GM03348 (cell line): ENCODE results near the gene NADK.
"Not testable (repeated sequence)": the region's sequence is repeated elsewhere in the genome, so short reads cannot be mapped to it uniquely, and the experiment has no call there.

Source experiments
- DNase-seq: peaks from one replicate; pipeline ENCODE4 v3.0.0; 2012; ENCODE audit warnings: low spot score

Gene NADK

DNA sequence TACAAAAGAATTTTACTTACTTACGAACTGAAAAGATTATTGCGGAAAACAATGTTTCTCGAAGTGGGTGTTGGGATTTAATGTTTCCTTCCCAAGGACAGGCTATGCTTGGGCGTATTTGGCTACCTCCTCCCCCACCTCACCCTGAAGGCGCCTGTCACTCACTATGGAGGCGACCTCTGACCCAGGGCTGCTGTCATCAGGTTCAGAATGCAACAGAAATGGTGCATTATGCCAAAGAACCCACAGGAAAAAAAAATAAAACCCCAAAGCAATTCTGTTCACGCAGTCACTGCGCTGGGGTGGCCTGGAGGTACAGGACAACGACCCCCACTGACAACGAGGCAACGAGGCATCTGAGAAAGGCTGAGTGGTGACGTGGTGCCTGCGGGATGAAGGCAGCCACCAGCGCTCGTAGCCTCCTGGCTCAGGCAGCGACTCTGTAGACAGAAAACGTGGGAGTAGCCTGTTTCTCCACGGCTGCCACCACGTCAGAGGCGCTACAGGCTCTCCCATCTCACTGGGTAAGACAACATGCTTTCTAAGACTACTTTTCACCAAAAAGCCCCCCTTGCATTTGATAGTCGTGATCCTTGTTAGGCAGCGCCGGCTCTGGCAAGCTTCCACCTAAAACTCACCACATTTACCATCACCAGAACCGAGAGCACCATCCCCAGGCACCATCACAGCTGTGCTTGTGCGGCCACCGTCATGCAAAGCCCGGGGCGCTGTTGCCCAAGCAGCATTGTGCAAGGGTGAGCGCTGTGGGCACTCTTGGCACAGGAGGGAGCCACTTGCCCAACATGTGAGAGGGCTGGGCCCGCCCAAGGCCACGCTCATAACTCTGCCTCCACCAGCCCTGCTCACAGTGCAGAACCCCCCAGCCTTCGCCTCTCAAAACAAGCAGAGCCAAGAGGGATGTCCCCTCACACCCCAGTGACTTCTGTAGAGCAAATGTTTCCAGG lies 14.3 kb downstream of the NADK start:
- DNase-seq, result no peak

DNA sequence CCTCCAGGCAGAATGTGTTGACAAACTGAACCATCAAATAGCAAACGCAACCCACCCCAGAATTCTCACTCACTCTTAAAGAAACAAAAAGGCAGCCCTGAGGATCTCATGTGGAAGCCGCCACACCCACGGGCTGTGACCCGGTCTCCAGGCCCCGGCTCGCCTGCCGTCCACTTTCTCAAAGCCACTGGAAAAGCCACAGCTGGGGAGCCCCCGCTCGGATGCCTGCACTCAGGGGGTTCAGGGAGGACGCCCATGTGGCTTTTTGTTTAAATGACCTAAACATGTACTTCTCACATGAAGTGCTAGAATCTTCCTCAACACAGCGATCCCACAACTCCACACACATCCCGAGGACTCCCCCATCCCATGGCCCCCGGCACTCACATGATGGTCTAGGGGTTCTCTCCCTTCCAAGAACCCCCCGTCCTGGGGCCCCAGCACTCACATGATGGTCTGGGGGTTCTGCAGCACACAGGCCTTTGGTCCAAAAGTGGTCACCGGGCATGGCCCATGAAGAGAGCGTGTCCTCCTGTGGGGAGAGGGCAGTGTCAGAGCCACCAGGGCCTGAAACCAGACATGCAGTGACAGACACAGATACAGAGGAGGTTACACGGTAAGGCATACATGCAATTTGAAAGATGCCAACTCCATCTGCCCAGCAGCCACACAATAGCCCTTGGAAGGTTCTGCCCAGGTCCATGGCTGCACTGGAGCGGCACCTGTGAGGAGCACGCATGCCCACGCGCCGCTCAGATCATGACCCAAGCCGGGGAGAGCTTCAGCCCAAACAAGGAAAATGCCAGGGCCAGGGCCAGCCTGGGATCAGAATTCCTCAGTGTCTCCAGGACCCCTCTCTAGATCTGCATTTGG lies 16.5 kb downstream of the NADK start:
- DNase-seq, result no peak

DNA sequence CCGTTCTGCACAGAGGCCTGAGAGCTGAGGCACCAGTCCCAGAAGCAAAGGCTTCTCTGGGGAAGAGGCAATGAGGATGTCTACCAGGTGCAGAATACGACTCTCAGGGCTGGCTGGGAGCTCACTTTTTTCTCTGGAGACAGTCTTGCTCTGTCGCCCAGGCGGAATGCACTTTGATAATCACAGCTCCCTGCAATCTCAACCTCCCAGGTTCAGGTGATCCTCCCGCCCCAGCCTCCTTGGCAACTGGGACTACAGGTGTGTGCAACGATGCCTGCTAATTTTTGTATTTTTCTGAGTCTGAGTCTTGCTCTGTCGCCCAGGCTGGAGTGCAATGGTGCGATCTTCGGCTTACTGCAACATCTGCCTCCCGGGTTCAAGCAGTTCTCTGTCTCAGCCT lies 17.6 kb downstream of the NADK start:
- no peak for DNase-seq

DNA sequence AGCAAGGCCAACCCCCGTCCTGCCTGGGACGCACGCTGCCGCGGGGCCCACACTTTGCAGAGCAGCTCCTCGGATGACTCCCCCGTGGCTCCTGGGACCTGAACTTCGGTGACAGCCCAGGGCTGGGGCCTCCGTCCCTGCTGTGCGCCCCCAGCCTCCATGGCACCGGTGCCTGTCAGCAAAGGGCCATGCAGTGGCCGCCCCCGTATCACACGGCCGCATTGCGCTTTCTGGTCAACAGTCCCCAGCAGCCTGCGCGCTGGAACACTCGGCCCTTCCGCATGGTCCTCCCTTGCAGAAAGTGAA lies 18.0 kb downstream of the NADK start:
- DNase-seq, result no peak

DNA sequence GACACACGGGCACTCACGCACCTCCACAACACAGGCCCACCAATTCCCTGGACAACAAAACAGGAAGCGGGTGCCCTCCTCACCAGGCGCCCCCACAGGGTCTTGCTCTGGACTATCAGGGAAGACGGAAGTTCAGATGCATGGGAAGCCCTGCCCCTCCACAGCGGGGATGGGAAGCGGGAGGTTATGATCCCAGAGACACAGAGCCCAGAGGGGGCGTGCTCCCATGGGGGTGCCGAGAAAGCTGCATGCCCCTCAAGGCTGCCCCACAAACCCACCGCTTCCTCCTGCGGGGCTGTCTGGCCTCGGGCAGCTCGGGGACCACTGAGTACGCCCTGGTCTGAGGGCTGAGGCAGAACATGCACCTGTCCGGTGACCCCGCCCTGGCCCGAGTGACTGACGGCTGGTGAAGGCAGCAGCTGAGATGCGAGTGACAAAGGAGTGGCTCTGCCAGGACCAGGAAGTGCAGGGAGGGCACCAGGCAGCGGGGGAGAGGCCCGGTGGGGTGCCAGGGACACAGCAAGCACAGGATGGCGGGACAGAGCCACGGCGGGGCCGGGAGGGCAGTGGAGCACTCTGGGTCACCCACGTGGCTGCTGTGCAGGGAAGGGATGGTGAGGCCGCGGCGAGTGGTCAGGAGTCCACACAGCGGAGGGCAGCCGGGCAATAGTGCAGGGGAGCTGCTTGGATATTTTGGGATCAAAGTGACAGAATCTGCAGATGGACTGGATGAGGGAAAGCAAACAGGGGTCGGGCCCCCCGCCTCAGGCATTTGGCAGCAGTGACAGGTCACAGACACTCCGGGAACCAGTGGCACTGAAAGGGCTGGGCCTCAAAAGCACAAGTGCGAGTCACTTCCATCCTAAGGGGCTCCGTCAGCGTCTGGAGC lies 18.6 kb downstream of the NADK start:
- DNase-seq, result no peak

DNA sequence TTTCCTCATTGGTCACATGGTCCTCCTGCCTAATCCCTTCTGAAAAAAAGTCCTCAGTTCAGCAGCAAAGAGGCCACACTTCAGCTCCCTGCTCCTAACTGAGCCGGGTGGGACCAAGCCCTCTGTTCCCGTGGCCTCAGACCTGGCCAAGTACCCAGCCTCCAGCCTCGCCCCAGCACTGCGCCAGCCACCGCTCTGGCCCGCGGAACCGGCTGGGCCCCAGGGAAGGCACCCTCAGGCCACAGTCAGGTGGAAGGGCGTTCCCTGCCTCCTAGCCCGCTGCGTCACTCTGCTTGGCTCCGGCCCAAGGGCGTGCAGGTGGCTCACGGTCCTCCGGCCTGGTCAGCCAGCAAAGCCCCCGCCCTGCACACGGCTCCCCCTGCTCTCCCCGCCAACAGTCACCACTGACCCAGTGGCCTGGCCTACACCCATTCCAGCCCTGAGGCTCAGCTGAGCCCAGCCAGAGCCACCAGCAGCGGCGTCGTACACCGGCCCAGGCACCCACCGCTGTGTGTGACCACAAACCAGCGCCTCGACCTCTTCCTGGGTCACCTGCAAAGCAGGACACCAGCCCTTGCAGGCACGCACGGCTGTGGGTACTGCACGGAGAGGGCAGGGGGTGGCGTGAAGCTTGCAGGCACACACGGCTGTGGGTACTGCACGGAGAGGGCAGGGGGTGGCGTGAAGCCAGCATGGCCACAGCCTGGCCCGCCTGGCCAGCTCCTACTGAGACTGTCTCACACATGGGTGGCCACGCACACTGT lies 19.4 kb downstream of the NADK start:
- no peak for DNase-seq

DNA sequence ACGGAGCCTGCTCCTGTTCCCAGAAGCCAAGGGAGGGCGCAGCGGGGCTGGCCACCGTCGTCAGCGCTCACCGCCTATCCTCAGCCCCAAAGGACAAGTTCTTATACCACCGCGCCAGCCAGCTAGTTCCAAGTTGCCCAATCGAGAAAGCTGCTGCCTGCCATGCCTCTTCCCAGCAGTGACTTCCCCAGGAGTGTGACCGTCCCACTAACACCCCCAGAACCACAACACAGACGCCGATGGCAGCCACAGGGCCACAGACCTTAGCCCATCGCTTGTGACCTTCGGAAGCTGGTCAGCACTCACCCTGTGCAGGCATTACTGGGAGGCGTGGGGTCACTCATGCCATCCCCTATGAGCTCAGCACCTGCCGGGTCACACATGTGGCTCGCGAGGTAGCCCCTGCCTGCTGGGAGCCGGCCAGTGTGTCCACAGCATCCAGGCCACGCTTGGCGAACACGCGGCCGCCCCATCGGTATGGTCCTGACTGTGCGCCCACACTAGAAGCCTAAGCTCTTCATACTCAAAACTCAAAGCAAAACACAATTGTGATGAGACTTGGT lies 20.1 kb downstream of the NADK start:
- DNase-seq, result no peak

DNA sequence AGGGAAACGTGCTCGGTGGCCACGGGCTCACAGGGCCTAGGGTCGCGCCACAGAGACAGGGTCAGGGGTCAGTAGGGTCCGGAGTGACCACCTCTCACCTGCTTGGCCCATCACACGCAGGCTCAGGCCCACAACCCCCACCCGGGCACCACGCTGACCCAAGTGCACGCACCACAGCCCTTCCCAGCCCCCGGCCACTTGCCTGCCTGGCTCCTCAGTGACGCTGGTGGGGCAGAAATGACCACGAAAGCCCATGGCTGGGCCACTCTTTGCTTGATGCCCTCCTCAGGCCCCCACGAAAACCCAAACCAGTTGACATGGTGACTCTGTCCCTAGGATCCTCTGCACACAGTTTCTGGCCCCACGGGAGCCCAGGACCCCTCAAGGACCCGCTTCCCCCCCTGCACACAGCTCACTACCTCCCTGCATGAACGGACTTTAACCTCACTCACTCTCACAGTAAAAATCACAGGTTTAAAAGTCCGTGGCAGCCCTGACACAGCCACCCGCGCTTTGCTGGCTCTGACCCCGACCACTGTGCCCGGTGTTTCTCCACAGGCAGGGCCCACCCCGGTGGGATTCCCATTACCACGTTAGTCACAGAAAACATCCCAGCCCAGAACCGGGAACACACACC lies 20.7 kb downstream of the NADK start:
- DNase-seq, result no peak

DNA sequence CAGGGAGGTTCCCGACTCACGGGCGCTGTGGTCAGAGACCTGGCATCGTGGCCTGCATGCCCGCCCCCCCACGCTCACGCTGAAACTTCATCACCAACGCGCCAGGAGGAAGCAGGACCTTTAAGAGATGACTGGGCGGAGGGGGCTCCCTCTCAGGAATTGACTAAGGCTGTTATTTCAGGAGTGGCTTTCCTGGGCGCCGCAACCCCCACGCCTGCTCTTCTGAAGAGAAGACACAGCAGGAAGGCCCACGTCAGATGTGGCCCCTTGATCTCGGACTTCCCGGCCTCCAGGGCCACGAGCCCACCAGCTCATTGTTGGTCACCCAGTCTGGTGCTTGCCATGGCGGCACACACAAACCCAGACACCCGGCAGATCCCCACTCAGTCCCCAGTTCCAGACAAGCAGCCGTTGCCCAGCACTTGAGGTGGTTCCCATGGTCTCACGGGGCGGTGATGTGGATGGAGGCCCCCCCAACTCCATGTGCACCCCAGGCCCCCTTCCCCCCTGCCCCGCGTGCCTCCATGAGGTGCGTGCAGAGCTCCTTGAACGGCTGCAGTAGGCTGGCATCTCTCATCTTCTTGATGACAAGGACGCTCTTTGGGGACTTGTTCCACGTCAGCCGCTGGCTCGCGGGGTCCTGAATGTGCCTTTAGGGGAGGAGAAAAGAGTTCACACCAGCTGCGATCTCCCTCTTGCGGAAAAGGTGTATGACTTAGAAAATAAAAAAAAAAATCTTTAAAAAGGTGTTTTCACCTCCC lies 21.4 kb downstream of the NADK start:
- no peak for DNase-seq

DNA sequence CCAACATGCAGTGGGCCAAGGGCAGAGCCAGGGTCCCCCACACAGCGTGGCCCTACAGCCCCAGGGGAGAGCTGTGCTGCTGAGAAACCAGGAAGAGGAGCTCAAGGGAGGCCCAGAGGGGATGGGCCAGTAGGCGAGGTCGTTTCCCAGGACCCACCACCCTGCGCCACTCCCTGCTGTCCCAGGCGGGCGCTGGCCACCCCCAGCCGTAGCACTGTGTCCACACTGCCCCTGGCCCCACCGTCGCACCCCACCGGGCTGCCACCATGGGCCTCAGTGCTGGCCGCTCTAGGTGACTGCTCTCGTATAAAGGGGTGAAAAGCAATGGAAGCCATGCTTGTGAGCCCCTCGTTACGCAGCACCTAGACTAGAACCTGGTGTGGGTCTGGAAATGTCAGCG lies 22.4 kb downstream of the NADK start:
- DNase-seq, result no peak

DNA sequence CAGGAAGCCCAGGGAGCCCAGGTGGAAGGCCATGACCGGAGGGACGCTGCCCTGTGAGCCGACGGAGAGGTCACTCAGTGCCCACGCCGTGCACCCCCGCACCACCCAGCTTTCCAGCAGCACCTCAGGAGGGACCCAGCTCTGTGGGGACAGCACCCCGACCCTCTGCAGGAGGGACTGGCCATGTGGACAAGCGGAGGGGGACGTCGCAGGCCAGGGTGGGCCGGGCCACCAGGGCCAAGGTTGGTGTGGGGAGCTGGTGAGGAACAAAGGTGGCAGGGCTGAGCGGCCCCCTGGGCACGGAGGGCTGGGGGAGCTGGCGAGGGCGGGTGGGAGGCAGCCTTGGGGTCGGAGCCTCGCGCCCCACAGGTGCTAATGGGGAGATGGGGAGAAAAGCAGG lies 22.8 kb downstream of the NADK start:
- no peak for DNase-seq

DNA sequence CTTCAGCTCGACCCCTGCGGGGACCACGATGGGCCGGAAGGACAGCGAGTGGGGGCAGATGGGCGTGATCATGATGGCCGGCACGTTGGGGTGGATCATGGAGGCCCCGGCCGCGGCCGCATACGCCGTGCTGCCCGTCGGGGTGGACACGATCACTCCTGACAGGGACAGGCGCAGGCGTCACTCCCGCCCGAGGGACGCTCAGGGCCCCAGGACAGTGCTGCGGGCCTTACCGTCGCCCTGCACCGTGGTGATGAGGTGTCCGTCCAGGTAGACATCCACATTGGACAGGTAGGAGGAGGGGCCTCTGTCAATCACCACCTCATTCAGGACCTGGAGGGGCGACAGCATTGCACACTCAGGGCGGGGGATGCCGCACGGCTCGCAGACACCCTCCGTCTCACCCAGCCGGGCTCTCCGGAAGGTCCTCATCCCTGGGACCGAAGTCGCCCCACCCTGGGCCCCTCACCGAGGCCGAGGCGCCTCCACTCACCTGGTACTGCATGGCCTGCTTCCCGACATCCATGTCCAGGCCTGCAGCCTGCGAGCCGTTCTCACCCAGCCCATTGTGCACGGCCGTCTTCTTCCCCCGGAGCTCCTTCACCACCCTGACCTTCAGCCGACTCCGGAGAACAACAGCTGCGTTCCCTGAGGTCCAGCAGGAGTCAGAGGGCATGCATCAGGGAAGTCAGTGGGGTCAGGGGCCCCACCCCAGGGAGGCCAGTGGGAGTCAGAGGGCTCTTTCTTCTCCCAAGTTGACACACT lies 24.0 kb downstream of the NADK start:
- no peak for DNase-seq

DNA sequence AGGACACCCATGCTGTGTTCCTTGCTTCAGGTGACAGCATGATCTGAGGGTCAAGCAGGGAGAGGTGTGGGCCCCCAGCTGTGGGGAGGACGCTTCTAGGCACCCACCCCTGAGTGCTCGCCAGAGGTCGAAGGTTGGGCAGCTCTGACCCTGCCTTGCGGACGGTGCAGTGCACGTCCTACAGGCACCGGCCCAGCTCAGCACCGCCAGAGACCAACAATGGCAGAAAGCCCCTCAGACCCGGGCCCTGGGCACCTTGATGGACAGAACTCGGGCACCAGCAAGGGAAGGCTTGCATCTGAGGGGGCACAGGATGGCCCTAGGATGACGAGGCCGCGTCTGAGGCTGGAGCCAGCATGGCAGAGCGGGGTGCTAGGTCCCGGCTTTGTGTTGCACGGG lies 24.7 kb downstream of the NADK start:
- no peak for DNase-seq

DNA sequence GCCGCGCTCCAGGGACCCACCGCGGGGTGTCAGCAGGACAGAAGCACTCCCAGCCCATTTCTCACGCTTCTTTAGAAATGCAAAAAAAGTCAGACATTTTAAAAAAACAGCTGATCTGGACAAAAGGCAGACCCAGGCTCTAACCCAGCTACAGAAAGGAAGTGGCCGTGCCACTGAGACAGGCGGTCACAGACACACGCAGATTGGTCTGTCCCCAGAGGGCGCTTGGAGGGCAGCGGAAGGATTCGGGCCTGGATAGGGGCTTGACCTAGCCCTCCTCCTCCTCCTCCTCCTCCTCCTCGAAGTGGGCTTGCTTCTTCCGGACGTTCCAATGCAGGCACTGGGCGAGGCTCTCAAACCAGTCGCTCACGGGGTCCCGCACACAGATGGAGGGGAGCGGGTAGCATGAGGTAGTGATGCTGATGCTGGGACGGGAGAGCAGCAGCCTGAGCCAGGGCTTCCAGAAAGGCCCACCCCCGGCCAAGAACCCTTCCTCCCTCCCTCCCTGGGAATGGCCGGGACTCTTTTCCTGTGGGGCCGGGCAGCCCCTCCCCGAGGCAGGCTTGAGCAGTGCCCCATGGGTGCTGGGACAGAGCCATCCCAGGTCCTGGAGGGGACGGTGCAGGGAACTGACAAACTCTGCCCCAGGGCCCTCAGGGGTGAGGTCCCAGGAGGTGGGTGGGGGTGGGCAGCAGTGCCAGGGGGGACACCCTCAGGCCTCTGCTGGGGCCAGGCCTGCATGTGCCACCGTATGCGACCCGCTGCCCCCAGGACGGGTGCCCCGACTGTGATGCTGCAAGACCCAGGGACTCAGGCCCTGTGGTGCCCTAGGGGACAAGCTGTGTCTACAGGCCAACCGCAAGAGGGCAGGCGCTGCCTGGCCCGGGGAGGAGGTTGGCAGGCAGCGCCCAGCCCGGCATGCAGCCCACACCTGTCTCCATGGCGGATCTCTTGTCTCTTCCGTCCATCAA lies 25.3 kb downstream of the NADK start:
- no peak for DNase-seq

DNA sequence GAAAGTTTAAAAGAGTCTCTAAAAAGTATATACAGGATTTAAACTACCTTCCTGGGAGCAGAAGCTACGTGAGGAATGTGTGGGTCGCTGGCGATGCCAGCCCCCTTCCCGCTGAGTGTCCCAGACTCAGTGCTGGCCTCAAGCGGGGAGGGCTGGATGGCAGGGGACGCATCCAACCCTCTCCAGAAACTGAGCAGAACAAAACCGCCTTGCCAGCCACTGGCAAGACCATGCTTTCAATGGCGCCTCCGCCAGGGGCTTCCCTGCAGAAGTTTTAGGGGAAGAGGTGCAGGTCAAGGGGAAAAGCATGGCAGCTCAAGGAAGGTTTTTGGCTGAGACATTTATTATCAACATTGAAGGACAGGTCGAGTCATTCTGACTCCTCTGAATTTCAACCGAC lies 26.1 kb downstream of the NADK start:
- no peak for DNase-seq

DNA sequence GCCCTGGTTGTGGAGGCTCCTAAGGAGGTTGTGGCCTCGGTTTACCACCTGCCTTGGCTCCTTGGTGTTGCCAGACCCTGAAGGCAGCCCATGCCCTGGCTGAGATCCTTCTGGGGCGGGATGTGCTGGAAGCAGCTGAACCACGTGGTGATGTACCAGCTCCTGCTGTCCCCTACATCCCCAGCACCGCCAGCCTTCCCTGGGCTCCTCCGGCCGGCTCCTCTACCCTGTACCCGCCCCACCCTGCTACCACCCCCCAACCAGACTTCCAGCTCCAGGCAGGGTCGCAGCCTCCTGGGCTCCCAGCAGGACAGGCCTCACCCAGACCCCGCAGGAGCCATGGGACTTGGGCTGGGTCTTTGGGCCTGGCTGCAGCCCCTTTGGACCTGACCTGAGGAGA lies 28.3 kb downstream of the NADK start:
- not testable (repeated sequence) for DNase-seq

DNA sequence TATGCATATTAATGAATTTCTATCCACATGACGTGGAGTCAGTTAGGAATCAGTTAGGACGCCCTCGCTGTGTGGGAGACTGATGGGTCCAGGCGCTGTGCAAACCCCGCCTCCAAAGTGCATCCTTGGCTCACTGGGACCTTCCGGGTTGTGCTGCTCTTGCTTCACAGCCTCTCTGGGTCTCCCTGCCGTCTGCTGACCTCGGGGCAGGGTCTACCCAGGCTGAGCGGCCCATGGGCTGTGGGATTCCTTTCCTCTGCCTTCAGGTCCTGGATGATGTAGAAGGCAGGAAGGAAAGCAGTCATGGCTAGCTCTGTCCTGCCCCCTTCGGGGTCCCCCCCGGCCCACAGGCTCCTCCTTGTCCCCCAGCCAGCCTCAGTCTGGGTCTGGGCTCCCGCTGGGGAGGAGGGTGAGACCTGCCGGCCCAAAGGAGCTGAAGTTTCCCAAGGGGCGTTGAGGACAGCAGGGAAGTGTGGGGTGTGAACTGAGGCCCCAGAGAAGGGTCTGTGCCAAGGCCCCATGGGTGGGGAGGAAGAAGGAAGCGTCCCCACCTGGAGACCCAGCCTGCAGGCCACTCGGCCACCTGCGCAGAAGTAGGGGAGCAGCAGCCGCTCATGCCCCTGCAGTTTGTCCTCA lies 29.5 kb downstream of the NADK start:
- DNase-seq, result no peak

DNA sequence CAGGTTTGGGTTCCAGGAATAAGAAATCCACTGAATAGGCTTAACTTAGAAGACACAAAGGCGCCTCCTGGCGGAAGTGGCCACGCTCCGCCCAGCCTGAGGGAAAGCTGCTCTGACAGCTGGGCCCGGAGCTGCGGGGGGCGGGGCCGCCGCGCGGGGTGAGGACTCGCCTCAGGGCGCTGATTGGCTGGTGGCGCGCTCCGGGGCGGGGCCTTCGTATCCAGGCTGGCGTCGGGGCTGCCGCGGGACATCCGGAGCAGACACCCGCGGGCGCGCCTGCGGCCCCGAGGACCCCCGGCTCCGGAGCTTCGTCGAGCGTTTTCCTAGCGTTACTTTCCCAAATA lies 31.7 kb downstream of the NADK start:
- DNase-seq, result not testable (repeated sequence)
